ENCODE measurements around the gene PLEKHA1.

The PLEKHA1 gene

DNA sequence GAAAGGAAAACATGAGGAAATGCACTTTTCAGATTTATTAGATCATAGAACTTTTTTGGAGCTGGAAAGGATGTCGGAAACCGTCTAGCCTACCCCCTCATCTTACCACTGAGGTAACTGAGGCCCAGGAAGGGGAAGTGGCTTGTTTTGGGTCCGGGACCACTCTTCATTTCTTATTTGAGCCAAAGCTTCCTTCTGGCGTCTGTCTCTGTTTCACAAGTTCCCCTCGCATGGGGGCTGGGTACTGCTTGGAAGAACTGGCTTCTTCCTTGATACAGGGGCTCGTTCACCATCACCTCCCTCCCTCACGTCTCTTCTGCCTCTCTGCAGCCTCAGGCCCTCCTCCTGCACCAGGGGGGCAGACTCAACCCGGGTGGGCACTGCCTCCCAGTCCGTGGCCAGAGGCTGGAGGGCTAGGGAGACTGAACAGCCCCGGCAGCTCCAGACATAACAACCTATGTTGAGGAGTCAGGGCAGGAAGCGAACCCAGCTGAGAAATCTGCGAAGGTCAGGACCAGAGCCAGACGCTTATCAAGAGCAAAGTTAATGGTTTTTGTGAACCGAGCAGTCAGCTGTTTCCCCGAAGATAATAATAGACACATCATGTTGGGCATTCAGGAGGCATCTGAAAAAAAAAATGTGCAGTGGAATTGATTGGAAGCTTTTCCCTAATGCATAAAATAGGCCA, 99.8 kb downstream of the PLEKHA1 start:
- no peaks in the 10 kb centered on the region for H3K9me3 ChIP-seq (replicated peaks in 1 of 2; ENCODE audit: control insufficient read depth in 2 of 2, insufficient read depth in 1 of 2, low read depth in 1 of 2, low read length in 2 of 2)
- H3K14ac ChIP-seq (ENCODE audit: low read length): no peak overlapping the region
- H3K36me3 ChIP-seq (replicated peaks in 1 of 2; ENCODE audit: control insufficient read depth in 2 of 2, insufficient read depth in 2 of 2, low read length in 2 of 2): no peaks in the 10 kb centered on the region
- H3K4me3 ChIP-seq (ENCODE audit: low read length in 2 of 2): no peak overlapping the region
- no peak overlapping the region for H3K4ac ChIP-seq (ENCODE audit: low read length)
- no peak overlapping the region for H4K91ac ChIP-seq (ENCODE audit: low read depth, low read length, poor library complexity)
- no peak overlapping the region for H2BK5ac ChIP-seq (ENCODE audit: low read length)
- H3K4me2 ChIP-seq (ENCODE audit: insufficient read depth, low read length, poor library complexity, severe bottlenecking): no peak overlapping the region
- H3K18ac ChIP-seq (ENCODE audit: low read length): peak overlapping the region; percentile 29
- H3K4me1 ChIP-seq (ENCODE audit: control insufficient read depth in 2 of 2, insufficient read depth in 1 of 2, low read depth in 1 of 2, low read length in 2 of 2): peaks cover 15 to 34% of the 10 kb centered on the region in 2 donors
- H3K27ac ChIP-seq (replicated peaks; ENCODE audit: low read length): no peak overlapping the region
- no peak overlapping the region for H2BK12ac ChIP-seq (ENCODE audit: low read length)
- H2BK120ac ChIP-seq (ENCODE audit: low read depth, low read length): no peak overlapping the region
- H3K9ac ChIP-seq (ENCODE audit: low read depth, low read length, poor library complexity): no peak overlapping the region
- no CpG with 5 or more reads among the region's 15 CpGs for WGBS, 2 donors (ENCODE audit: extremely low coverage in 2 of 2, insufficient read length in 2 of 2, insufficient replicate concordance in 1 of 2)
- H3K27me3 ChIP-seq (ENCODE audit: control insufficient read depth in 3 of 3, insufficient read depth in 3 of 3, low read depth in 1 of 3, low read length in 3 of 3): no peaks in the 10 kb centered on the region
- no peak for DNase-seq (ENCODE audit: low spot score)
- H4K8ac ChIP-seq (ENCODE audit: low read depth, low read length): no peak overlapping the region
- no peak overlapping the region for H2AK5ac ChIP-seq (ENCODE audit: low read depth, low read length)
- no peak overlapping the region for H3K23ac ChIP-seq (ENCODE audit: low read depth, low read length, poor library complexity)
- H2AFZ ChIP-seq (ENCODE audit: low read length): peak overlapping the region; percentile 64
- no peak overlapping the region for H2BK15ac ChIP-seq (ENCODE audit: low read length)
- H3K79me1 ChIP-seq (ENCODE audit: low read depth, low read length): no peaks in the 10 kb centered on the region

DNA sequence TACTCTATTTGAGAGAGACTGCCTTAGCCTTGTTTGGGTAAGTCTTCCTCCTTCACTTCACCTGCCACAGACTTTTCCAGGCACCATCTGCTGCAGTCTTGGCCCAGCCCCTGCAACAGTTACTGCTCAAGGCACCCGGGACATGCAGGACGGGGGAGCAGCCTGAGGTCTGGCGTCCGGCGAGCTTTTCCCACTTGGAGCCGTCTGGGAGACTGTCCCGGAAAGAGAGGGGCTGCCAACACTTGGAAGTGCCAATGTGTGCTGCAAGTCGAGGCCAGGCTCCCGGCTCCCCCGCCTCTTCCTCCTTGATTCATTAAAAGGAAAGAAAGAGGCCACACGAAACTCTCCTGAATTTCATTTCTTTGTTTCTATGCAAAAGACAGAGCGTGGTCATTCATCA, 100.6 kb downstream of the PLEKHA1 start:
- DNase-seq (ENCODE audit: low spot score): no peak
- Histone ChIP-seq H3K4me1 (ENCODE audit: control insufficient read depth in 2 of 2, insufficient read depth in 1 of 2, low read depth in 1 of 2, low read length in 2 of 2) (peaks cover 15 to 34% of the 10 kb centered on the region in 2 donors), H3K4me3 (ENCODE audit: low read length in 2 of 2) (peak overlapping the region in 1 of 2 donors; percentile 32), H2BK12ac (ENCODE audit: low read length) (no peak overlapping the region), H2BK5ac (ENCODE audit: low read length) (no peak overlapping the region), H2AK5ac (ENCODE audit: low read depth, low read length) (peak overlapping the region; percentile 29), H3K9me3 (replicated peaks in 1 of 2; ENCODE audit: control insufficient read depth in 2 of 2, insufficient read depth in 1 of 2, low read depth in 1 of 2, low read length in 2 of 2) (no peaks in the 10 kb centered on the region), H3K9ac (ENCODE audit: low read depth, low read length, poor library complexity) (no peak overlapping the region), H3K27me3 (ENCODE audit: control insufficient read depth in 3 of 3, insufficient read depth in 3 of 3, low read depth in 1 of 3, low read length in 3 of 3) (no peaks in the 10 kb centered on the region), H3K79me1 (ENCODE audit: low read depth, low read length) (no peaks in the 10 kb centered on the region), H3K36me3 (replicated peaks in 1 of 2; ENCODE audit: control insufficient read depth in 2 of 2, insufficient read depth in 2 of 2, low read length in 2 of 2) (no peaks in the 10 kb centered on the region), H3K18ac (ENCODE audit: low read length) (peak overlapping the region; percentile 89), H2BK15ac (ENCODE audit: low read length) (no peak overlapping the region), H3K23ac (ENCODE audit: low read depth, low read length, poor library complexity) (peak overlapping the region; percentile 59), H3K4me2 (ENCODE audit: insufficient read depth, low read length, poor library complexity, severe bottlenecking) (no peak overlapping the region), H2AFZ (ENCODE audit: low read length) (peak overlapping the region; percentile 89), H3K14ac (ENCODE audit: low read length) (no peak overlapping the region), H4K8ac (ENCODE audit: low read depth, low read length) (no peak overlapping the region), H2BK120ac (ENCODE audit: low read depth, low read length) (no peak overlapping the region), H4K91ac (ENCODE audit: low read depth, low read length, poor library complexity) (no peak overlapping the region), H3K4ac (ENCODE audit: low read length) (no peak overlapping the region), H3K27ac (replicated peaks; ENCODE audit: low read length) (no peak overlapping the region)
- no CpG with 5 or more reads among the region's 12 CpGs for whole genome bisulfite sequencing, 2 donors (ENCODE audit: extremely low coverage in 2 of 2, insufficient read length in 2 of 2, insufficient replicate concordance in 1 of 2)

DNA sequence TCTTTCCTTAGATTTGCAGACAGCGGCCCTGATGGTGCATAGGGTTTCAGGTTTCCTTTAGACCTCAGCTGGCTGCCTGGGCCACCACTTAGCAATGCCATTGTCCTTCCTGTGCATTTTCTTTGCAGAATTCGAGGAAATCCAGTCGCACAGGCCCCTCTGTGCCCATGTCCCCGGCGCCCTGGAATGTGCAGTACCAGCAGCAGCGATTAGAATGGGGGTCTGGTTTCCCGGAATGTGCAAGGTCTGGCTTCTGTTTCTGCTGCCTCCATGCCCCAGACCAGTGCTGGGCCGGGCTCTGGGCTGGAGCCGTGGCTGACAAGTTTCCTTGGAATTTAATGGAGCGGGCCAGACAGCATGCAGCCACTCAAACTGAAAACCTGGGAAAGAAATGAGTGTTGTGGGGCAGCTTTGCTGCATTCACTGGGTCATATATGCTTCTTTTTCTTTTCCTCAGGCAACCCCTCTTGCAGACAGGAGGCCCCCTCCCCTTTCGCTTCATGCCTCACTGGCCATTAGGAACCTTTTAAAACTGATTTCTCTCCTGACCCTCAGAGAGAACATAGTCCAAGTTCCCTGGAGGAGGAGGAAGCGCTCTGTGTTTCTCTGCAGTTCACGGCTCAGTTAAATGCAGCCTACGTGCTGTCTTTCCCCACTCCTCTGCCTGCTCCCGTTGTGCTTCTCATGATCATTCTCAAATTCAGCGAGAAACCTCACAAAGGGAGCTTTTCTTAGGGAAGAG, 101.3 kb downstream of the PLEKHA1 start:
- H3K14ac ChIP-seq (ENCODE audit: low read length): no peak overlapping the region
- no peak overlapping the region for H4K91ac ChIP-seq (ENCODE audit: low read depth, low read length, poor library complexity)
- DNase-seq (ENCODE audit: low spot score): peak; percentile 46
- H3K4ac ChIP-seq (ENCODE audit: low read length): no peak overlapping the region
- no peak overlapping the region for H2BK120ac ChIP-seq (ENCODE audit: low read depth, low read length)
- no peak overlapping the region for H4K8ac ChIP-seq (ENCODE audit: low read depth, low read length)
- H3K4me3 ChIP-seq (ENCODE audit: low read length in 2 of 2): peak overlapping the region in 1 of 2 donors; percentile 32
- no peaks in the 10 kb centered on the region for H3K9me3 ChIP-seq (replicated peaks in 1 of 2; ENCODE audit: control insufficient read depth in 2 of 2, insufficient read depth in 1 of 2, low read depth in 1 of 2, low read length in 2 of 2)
- H2BK5ac ChIP-seq (ENCODE audit: low read length): no peak overlapping the region
- H3K27ac ChIP-seq (replicated peaks; ENCODE audit: low read length): no peak overlapping the region
- no peak overlapping the region for H3K9ac ChIP-seq (ENCODE audit: low read depth, low read length, poor library complexity)
- H3K36me3 ChIP-seq (replicated peaks in 1 of 2; ENCODE audit: control insufficient read depth in 2 of 2, insufficient read depth in 2 of 2, low read length in 2 of 2): no peaks in the 10 kb centered on the region
- no peaks in the 10 kb centered on the region for H3K79me1 ChIP-seq (ENCODE audit: low read depth, low read length)
- no CpG with 5 or more reads among the region's 16 CpGs for WGBS, 2 donors (ENCODE audit: extremely low coverage in 2 of 2, insufficient read length in 2 of 2, insufficient replicate concordance in 1 of 2)
- no peak overlapping the region for H3K23ac ChIP-seq (ENCODE audit: low read depth, low read length, poor library complexity)
- H2BK12ac ChIP-seq (ENCODE audit: low read length): no peak overlapping the region
- no peak overlapping the region for H3K4me2 ChIP-seq (ENCODE audit: insufficient read depth, low read length, poor library complexity, severe bottlenecking)
- peak overlapping the region; percentile 89 for H2AFZ ChIP-seq (ENCODE audit: low read length)
- H2AK5ac ChIP-seq (ENCODE audit: low read depth, low read length): no peak overlapping the region
- H3K18ac ChIP-seq (ENCODE audit: low read length): peak overlapping the region; percentile 49
- H3K27me3 ChIP-seq (ENCODE audit: control insufficient read depth in 3 of 3, insufficient read depth in 3 of 3, low read depth in 1 of 3, low read length in 3 of 3): no peaks in the 10 kb centered on the region
- H2BK15ac ChIP-seq (ENCODE audit: low read length): peak overlapping the region; percentile 35
- H3K4me1 ChIP-seq (ENCODE audit: control insufficient read depth in 2 of 2, insufficient read depth in 1 of 2, low read depth in 1 of 2, low read length in 2 of 2): peaks cover 15 to 34% of the 10 kb centered on the region in 2 donors

DNA sequence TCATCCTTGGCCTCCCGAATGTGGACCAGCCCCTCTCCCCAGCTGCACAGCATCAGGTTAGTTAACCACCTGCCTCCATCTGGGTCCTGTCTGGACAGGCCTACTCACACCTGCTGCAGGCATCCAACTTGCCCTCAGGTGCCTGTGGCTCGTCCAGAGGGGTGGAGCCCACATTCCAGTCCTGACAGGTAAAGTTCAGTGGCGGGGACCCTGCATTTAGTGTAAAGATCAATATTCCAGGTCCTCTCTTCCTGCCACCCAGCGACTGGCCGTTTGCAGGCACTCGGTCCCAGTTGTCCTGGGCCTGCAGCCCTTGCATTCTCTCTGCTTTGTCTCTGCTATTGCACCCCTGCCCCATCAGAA, 101.8 kb downstream of the PLEKHA1 start:
- no peak overlapping the region for H3K27ac ChIP-seq (replicated peaks; ENCODE audit: low read length)

More for the DNA sequence above, 101.8 kb downstream of the PLEKHA1 start:
- H3K14ac ChIP-seq (ENCODE audit: low read length): peak overlapping the region; percentile 78
- H3K9me3 ChIP-seq (replicated peaks in 1 of 2; ENCODE audit: control insufficient read depth in 2 of 2, insufficient read depth in 1 of 2, low read depth in 1 of 2, low read length in 2 of 2): peaks cover 0 to under 1% of the 10 kb centered on the region in 2 donors
- no peaks in the 10 kb centered on the region for H3K36me3 ChIP-seq (replicated peaks in 1 of 2; ENCODE audit: control insufficient read depth in 2 of 2, insufficient read depth in 2 of 2, low read length in 2 of 2)
- no peak overlapping the region for H3K9ac ChIP-seq (ENCODE audit: low read depth, low read length, poor library complexity)
- H2BK5ac ChIP-seq (ENCODE audit: low read length): no peak overlapping the region
- DNase-seq (ENCODE audit: low spot score): no peak
- H2AK5ac ChIP-seq (ENCODE audit: low read depth, low read length): peak overlapping the region; percentile 6
- H3K4me1 ChIP-seq (ENCODE audit: control insufficient read depth in 2 of 2, insufficient read depth in 1 of 2, low read depth in 1 of 2, low read length in 2 of 2): peaks cover 15 to 34% of the 10 kb centered on the region in 2 donors
- H4K8ac ChIP-seq (ENCODE audit: low read depth, low read length): no peak overlapping the region
- no peak overlapping the region for H3K23ac ChIP-seq (ENCODE audit: low read depth, low read length, poor library complexity)
- WGBS, 2 donors (ENCODE audit: extremely low coverage in 2 of 2, insufficient read length in 2 of 2, insufficient replicate concordance in 1 of 2): no CpG with 5 or more reads among the region's 6 CpGs
- H3K79me1 ChIP-seq (ENCODE audit: low read depth, low read length): no peaks in the 10 kb centered on the region
- H3K4me2 ChIP-seq (ENCODE audit: insufficient read depth, low read length, poor library complexity, severe bottlenecking): no peak overlapping the region
- peak overlapping the region; percentile 5 for H3K18ac ChIP-seq (ENCODE audit: low read length)
- H2BK12ac ChIP-seq (ENCODE audit: low read length): peak overlapping the region; percentile 87
- H2BK120ac ChIP-seq (ENCODE audit: low read depth, low read length): no peak overlapping the region
- H4K91ac ChIP-seq (ENCODE audit: low read depth, low read length, poor library complexity): no peak overlapping the region
- peak overlapping the region in 1 of 2 donors; percentile 32 for H3K4me3 ChIP-seq (ENCODE audit: low read length in 2 of 2)
- H2BK15ac ChIP-seq (ENCODE audit: low read length): no peak overlapping the region
- no peaks in the 10 kb centered on the region for H3K27me3 ChIP-seq (ENCODE audit: control insufficient read depth in 3 of 3, insufficient read depth in 3 of 3, low read depth in 1 of 3, low read length in 3 of 3)
- H3K4ac ChIP-seq (ENCODE audit: low read length): no peak overlapping the region
- peak overlapping the region; percentile 89 for H2AFZ ChIP-seq (ENCODE audit: low read length)

Measured in neuronal stem cell (in vitro differentiated cells).